Activated CD4-positive, alpha-beta T cell treated with anti-CD3 and anti-CD28 coated beads, Interleukin-2, amount 50 U/mL, for 4 hours (primary cell): Measurements from ENCODE around the gene BRMS1.
A peak's percentile ranks its signal among the peaks of the same experiment; 100 is the strongest.
"Not testable (repeated sequence)": the region's sequence is repeated elsewhere in the genome, so short reads cannot be mapped to it uniquely, and the experiment has no call there.

ENCODE experiments used
- DNase-seq, 2 experiments: peaks; one replicate each; pipeline ENCODE4 v3.0.0-alpha.2; 2020

BRMS1 gene

GRCh38 chr11:66363187-66363601 is 18.3 kb upstream of the BRMS1 start:
- no peak for DNase-seq

GRCh38 chr11:66362481-66363147 is 17.7 kb upstream of the BRMS1 start:
- no peak for DNase-seq

- no peak for DNase-seq
Observed at GRCh38 chr11:66361502-66361941, 16.6 kb upstream of the BRMS1 start.

- DNase-seq, result no peak
Observed at GRCh38 chr11:66360406-66361073, 15.6 kb upstream of the BRMS1 start.

GRCh38 chr11:66359662-66360087 is 14.8 kb upstream of the BRMS1 start:
- no peak for DNase-seq

- not testable (repeated sequence) for DNase-seq
Observed at GRCh38 chr11:66350560-66351235, 5.8 kb upstream of the BRMS1 start.

- DNase-seq, result no peak
Observed at GRCh38 chr11:66349084-66349386, 4.1 kb upstream of the BRMS1 start.

- DNase-seq, result peak; percentile 77
Observed at GRCh38 chr11:66347425-66348276, 2.7 kb upstream of the BRMS1 start, which contains the start of gene B4GAT1. Gene B4GAT1 (minus strand): TSS chr11:66347629. CDS start chr11:66347545, 84 bp downstream.

- no peak for DNase-seq
Observed at GRCh38 chr11:66346476-66347424, 1.8 kb upstream of the BRMS1 start.

GRCh38 chr11:66345316-66345649 is 379 bp upstream of the BRMS1 start:
- no peak for DNase-seq

GRCh38 chr11:66343176-66343575 is 1.7 kb downstream of the BRMS1 start:
- no peak for DNase-seq

GRCh38 chr11:66341502-66342126 is 3.3 kb downstream of the BRMS1 start:
- no peak for DNase-seq

- no peak for DNase-seq
Observed at GRCh38 chr11:66340596-66341501, 4.1 kb downstream of the BRMS1 start.

GRCh38 chr11:66339686-66340483 is 5.0 kb downstream of the BRMS1 start:
- DNase-seq, result no peak

GRCh38 chr11:66339162-66339675 is 5.7 kb downstream of the BRMS1 start:
- no peak for DNase-seq

GRCh38 chr11:66338276-66339161 is 6.4 kb downstream of the BRMS1 start:
- no peak for DNase-seq

GRCh38 chr11:66337103-66337899 is 7.6 kb downstream of the BRMS1 start:
- DNase-seq, result no peak
